HEK293 (cell line): Measurements from ENCODE around the gene PRSS50.

Experiments
- ATF2 ChIP-seq: fragments of 450-650 bp; formaldehyde crosslinking; IDR thresholded peaks from 2 replicates; pipeline ENCODE4 v1.5.1; 2016; ENCODE audit warnings: missing biosample characterization, missing genetic modification characterization, low read depth
- CTCF ChIP-seq: fragments of 450-650 bp; formaldehyde crosslinking; IDR thresholded peaks from 2 replicates; pipeline ENCODE4 v1.5.1; 2016; ENCODE audit warnings: missing biosample characterization, missing genetic modification characterization
- SALL2 ChIP-seq: fragments of 450-650 bp; formaldehyde crosslinking; IDR thresholded peaks from 2 replicates; pipeline ENCODE4 v1.5.0; 2017; ENCODE audit warnings: missing biosample characterization, mild to moderate bottlenecking, missing genetic modification characterization, borderline replicate concordance
- ZNF274 ChIP-seq, 2 experiments: fragments of 200-500 bp in 1 of 2; fragments of 450-650 bp in 1 of 2; sonication (Bioruptor generic) in 1 of 2; formaldehyde crosslinking in 1 of 2; IDR thresholded peaks; 2 replicates each; pipeline versions ENCODE4 v1.5.1 to v1.6.1; 2014 to 2016; ENCODE audit warnings: borderline replicate concordance in 1 of 2, inconsistent platforms in 1 of 2, low read length in 1 of 2, missing biosample characterization in 1 of 2, missing genetic modification characterization in 1 of 2
- ZNF747 ChIP-seq: fragments of 450-650 bp; formaldehyde crosslinking; IDR thresholded peaks from 2 replicates; pipeline ENCODE4 v1.5.1; 2016; ENCODE audit warnings: missing biosample characterization, missing genetic modification characterization

- no peak for TF ChIP-seq SALL2 (tag by site-specific recombination)
- no peak for TF ChIP-seq CTCF
- TF ChIP-seq ZNF274 (IDR thresholded peaks at IDR 0.05; ENCODE audit: low read length): no peak
- TF ChIP-seq ZNF274 (tag by site-specific recombination; IDR thresholded peaks at IDR 0.05; ENCODE audit: borderline replicate concordance): no peak
- TF ChIP-seq ZNF747: no peak
- TF ChIP-seq ATF2 (tag by site-specific recombination): no peak
Observed at GRCh38 chr3:46722443-46722842, 4.8 kb upstream of the PRSS50 start.
